Astrocyte of the spinal cord (primary cell): ENCODE measurements around the gene SLC35F1.

Experiments used
- DNase-seq: peaks from one replicate; pipeline ENCODE4 v3.0.0; 2011; ENCODE audit warnings: low read depth, low spot score
- H3K4me3 ChIP-seq: 2 replicates; pipeline ENCODE4 v1.5.1; 2011; ENCODE audit warnings: low read depth, mild to moderate bottlenecking, low read length, moderate library complexity
- in situ Hi-C: cut with HindIII; loops from 2 replicates; pipeline ENCODE4 v1.10.0; 2017; ENCODE audit warnings: low sequenced_read_pairs
- TF ChIP-seq, protein P1 (sequence below): IDR thresholded peaks from 2 replicates; pipeline ENCODE4 v1.5.1; 2012; ENCODE audit warnings: low read depth, mild to moderate bottlenecking, low read length, inconsistent platforms

The SLC35F1 gene

DNA sequence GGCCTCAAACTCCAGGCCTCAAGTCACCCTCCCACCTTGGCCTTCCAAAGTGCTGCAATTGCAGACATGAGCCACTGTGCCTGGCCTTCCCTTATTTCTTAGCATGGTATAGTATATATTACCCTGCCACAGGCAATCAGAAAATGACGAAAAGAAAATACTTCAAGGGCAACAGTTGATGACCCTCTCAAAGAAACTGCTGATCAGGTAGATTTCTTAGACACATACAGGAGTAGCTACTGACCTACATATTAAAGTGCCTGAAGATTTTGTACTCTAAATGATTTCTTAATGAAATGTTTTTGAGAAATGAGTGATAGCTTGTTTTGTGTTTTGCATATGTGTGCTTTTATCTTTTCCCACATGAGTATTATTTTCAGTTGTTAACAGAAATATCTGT is 4.6 kb downstream of the SLC35F1 start:
- TF ChIP-seq, protein P1, sequence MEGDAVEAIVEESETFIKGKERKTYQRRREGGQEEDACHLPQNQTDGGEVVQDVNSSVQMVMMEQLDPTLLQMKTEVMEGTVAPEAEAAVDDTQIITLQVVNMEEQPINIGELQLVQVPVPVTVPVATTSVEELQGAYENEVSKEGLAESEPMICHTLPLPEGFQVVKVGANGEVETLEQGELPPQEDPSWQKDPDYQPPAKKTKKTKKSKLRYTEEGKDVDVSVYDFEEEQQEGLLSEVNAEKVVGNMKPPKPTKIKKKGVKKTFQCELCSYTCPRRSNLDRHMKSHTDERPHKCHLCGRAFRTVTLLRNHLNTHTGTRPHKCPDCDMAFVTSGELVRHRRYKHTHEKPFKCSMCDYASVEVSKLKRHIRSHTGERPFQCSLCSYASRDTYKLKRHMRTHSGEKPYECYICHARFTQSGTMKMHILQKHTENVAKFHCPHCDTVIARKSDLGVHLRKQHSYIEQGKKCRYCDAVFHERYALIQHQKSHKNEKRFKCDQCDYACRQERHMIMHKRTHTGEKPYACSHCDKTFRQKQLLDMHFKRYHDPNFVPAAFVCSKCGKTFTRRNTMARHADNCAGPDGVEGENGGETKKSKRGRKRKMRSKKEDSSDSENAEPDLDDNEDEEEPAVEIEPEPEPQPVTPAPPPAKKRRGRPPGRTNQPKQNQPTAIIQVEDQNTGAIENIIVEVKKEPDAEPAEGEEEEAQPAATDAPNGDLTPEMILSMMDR = no peak

DNA sequence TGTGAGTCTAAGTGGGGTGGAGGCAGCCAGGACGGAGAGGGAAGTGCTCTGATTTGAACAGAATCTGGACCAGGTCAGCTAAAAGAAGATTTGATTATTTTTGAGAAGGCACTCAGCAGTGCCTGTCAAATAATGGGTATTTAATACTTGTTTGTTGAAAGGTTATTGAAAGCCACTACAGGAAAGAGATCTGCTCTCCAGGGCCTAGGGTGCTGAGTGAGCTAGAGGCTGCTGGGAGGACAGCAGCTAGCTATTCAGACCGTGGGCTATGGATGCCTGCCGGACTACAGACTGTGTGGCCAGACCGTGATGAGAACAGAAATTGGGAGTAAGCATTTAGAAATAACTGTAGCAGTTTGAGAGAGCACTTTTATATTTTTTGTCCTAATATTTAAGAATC is 8.8 kb downstream of the SLC35F1 start:
- TF ChIP-seq, protein P1 = no peak
- no peak for DNase-seq
- in situ Hi-C loops = no loop called here
- H3K4me3 ChIP-seq = no peak overlapping the region

More for the DNA sequence above, 4.6 kb downstream of the SLC35F1 start:
- DNase-seq = no peak
- no peak overlapping the region for H3K4me3 ChIP-seq
- in situ Hi-C loops = no loop called here

DNA sequence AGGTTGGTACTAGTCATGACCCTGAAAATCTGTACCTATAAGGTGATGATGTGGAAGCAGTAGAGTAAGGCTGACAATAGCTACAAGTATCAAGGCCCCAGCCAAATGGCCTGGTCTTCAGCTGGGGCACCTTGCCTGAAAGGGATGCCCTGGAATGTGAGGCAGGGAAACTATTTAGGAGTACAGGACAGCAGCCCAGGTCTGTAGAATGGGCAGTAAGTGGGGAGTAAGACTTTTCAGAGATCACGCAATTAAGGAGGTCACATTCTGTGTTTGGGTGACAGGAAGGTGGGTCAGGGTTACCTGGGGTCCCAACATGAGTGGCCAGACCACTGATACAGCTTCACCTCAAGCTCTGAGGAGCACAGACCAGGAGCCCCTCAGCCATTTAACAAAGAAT is 9.4 kb downstream of the SLC35F1 start:
- in situ Hi-C loops = no loop called here
- DNase-seq = no peak
- no peak overlapping the region for H3K4me3 ChIP-seq
- TF ChIP-seq, protein P1 = no peak

DNA sequence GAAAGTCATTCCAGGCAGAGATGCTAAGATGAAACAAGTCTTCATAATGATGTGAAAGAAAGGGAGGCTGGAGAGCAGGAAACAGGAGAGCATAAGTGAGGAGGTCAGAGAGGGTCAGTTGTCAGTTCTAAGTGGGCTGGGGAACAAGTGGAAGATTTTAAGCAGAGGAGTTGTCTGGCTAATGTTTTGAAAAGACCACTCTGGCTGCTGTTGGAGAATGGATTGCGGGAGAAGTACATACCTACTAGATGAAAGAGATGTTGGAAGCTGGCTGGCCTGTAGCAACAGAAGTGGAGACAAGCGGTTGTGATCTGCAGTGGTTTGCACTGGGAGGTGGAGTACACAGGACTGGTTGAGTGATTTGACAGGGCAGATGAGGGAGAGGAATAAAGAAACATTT is 10.1 kb downstream of the SLC35F1 start:
- in situ Hi-C loops = no loop called here
- TF ChIP-seq, protein P1 = no peak

DNA sequence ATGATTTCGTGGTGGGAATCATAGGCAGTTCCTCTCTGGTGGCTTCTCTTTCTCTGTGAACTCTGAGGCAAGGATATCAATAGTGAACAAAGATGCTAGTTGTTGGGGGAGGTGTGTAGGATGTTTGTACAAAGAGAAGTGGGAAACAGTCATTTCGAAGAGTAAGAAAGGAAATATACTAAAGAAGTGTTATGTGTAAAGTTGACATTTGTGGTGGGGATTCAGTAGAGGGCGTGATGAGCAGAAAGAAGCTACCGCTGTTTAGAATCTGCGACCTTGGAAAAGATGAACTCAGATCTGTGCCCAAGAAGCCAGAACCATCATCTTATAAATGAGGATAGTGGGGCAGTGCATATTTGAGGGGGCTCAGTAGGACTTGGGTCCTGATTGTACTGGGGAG is 11.4 kb downstream of the SLC35F1 start:
- no peak overlapping the region for H3K4me3 ChIP-seq
- DNase-seq = no peak
- TF ChIP-seq, protein P1 = no peak
- in situ Hi-C loops = no loop called here

More for the DNA sequence above, 10.1 kb downstream of the SLC35F1 start:
- no peak overlapping the region for H3K4me3 ChIP-seq
- DNase-seq = no peak

DNA sequence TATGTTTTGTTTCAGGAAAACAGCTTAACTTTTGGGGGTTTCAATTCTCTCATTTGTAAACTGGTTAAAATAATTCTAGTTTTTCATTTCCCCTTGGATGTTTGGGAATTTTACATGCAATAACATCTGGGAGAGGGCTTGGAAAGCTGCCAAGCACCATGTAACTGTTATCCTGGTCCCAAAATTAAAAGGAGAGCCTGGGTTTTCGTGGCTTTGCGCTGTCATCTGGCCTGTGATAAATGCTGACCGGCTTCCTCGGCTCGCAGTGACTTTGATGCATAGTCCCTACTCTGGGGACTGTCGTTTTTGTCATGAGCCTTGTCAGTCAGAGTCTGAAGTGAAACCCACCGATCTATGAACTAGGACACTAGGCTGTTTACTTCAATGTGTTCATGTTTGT is 12.2 kb downstream of the SLC35F1 start:
- TF ChIP-seq, protein P1 = no peak
- H3K4me3 ChIP-seq = no peak overlapping the region
- no peak for DNase-seq
- in situ Hi-C loops = no loop called here
